OCI-LY7 (cell line): ENCODE data around the gene POLA1. TPM values are rescaled to one million over a fixed set of nuclear protein-coding genes. Genes with fewer than 3 reads are reported as not detected.
"Not testable (repeated sequence)": the region's sequence is repeated elsewhere in the genome, so short reads cannot be mapped to it uniquely, and the experiment has no call there.

Experiments used
- BruUV-seq: library from RNA; stranded (reverse); fragments of 400-500 nt; replicated peaks from 2 replicates; lab custom pipeline; 2021; lab: Mats Ljungman, UMichigan
- CTCF ChIA-PET: fragments of 300-600 bp; sonication (Branson Sonifier 250); formaldehyde crosslinking; loops from one replicate; lab custom pipeline; 2022; ENCODE audit warnings: antibody characterized with exemption; ENCODE audit not compliant: unreplicated experiment; lab: Charles Lee
- POLR2A ChIA-PET: fragments of 300-600 bp; sonication (Branson Sonifier 250); formaldehyde crosslinking; loops from one replicate; lab custom pipeline; 2022; ENCODE audit warnings: antibody characterized with exemption; lab: Charles Lee
- DNase-seq: peaks from one replicate; pipeline ENCODE4 v3.0.0-alpha.2; 2015; ENCODE audit warnings: low spot score
- H2AFZ ChIP-seq: fragments of 200-600 bp; sonication (generic), shearing (Covaris generic); 2 replicates; pipeline ENCODE4 v1.6.1; 2014; ENCODE audit warnings: mild to moderate bottlenecking, antibody characterized with exemption, low read length, moderate library complexity
- H3K27ac ChIP-seq: fragments of 200-600 bp; sonication (generic); 2 replicates; pipeline ENCODE4 v1.5.1; 2014; ENCODE audit warnings: mixed run types, low read depth, mild to moderate bottlenecking, moderate library complexity, low read length, inconsistent platforms; ENCODE audit not compliant: poor library complexity, severe bottlenecking
- H3K36me3 ChIP-seq: fragments of 200-600 bp; sonication (generic); 2 replicates; pipeline ENCODE4 v1.6.1; 2014; ENCODE audit warnings: mild to moderate bottlenecking, antibody characterized with exemption, low read length, moderate library complexity, mixed read lengths; ENCODE audit not compliant: insufficient read depth
- H3K4me1 ChIP-seq: fragments of 200-600 bp; sonication (generic); 2 replicates; pipeline ENCODE4 v1.5.1; 2014; ENCODE audit warnings: mild to moderate bottlenecking, low read length; ENCODE audit not compliant: insufficient read depth, poor library complexity, severe bottlenecking
- H3K4me2 ChIP-seq: fragments of 200-600 bp; sonication (generic); 2 replicates; pipeline ENCODE4 v1.6.1; 2014; ENCODE audit warnings: mild to moderate bottlenecking, low read length
- H3K4me3 ChIP-seq: fragments of 200-600 bp; sonication (generic); 2 replicates; pipeline ENCODE4 v1.5.1; 2014; ENCODE audit warnings: mild to moderate bottlenecking, low read depth, low read length; ENCODE audit not compliant: poor library complexity, severe bottlenecking
- H3K79me2 ChIP-seq: fragments of 200-600 bp; sonication (generic); 2 replicates; pipeline ENCODE4 v1.6.1; 2016; ENCODE audit warnings: low read depth, mild to moderate bottlenecking, low read length, moderate library complexity, mixed read lengths; ENCODE audit not compliant: insufficient read depth
- H3K9me2 ChIP-seq: fragments of 200-600 bp; sonication (generic); 2 replicates; pipeline ENCODE4 v1.6.1; 2016; ENCODE audit warnings: mild to moderate bottlenecking, low read length, mixed read lengths; ENCODE audit not compliant: insufficient read depth
- H3K9me3 ChIP-seq: fragments of 200-600 bp; sonication (generic); 2 replicates; pipeline ENCODE4 v1.6.1; 2014; ENCODE audit warnings: mild to moderate bottlenecking, mixed run types, low read length, mixed read lengths
- H4K20me1 ChIP-seq: fragments of 200-600 bp; sonication (generic); 2 replicates; pipeline ENCODE4 v1.6.1; 2014; ENCODE audit warnings: mild to moderate bottlenecking, antibody characterized with exemption, low read length, moderate library complexity, mixed read lengths; ENCODE audit not compliant: insufficient read depth
- EZH2phosphoT487 ChIP-seq: fragments of 200-600 bp; sonication (generic); IDR thresholded peaks from 2 replicates; pipeline ENCODE4 v1.6.1; 2018; ENCODE audit warnings: low read depth, borderline replicate concordance, mild to moderate bottlenecking, mixed run types, antibody characterized with exemption, low read length, moderate library complexity, mixed read lengths
- intact Hi-C: fragments of 100-400 bp; cut with micrococcal nuclease; formaldehyde crosslinking; loops from one replicate; pipeline ENCODE4 v1.10.0; 2022; ENCODE audit not compliant: unreplicated experiment
- total RNA-seq, 2 experiments: library from RNA; depleted of rRNA in 1 of 2; stranded (reverse); fragments of >200 nt in 1 of 2; shearing (Covaris generic) in 1 of 2; gene quantifications; 2 replicates each; pipeline ENCODE4 v1.2.3, GENCODE V29; 2014 to 2022
- TF ChIP-seq, protein P1 (sequence below): fragments of 200-600 bp; sonication (generic); conservative IDR thresholded peaks from 2 replicates; pipeline ENCODE4 v1.5.1; 2014; ENCODE audit warnings: mild to moderate bottlenecking, antibody characterized with exemption, low read length, moderate library complexity, mixed read lengths

The POLA1 gene
- total RNA-seq, 2 experiments from 2014 or later, result 58.0 to 65.1 TPM

DNA sequence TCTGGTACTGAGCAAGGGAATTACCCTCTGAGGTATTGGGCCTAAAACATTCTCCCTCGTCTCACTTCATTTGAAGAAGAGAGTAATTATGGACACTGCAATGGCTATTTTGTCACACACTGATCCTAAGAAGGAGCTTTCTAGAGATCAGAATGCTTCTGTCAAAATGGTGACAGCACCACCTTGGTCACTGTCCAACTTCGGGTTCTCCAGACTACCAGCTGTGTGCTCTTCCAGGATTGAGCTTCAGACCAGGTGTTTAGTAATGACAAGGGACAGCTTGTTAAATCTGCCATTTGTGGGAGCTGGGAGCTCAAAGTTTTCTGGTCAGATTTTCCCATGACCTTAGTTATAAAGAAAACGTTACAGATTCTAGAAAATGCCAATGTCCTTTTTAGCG, 105.4 kb downstream of the POLA1 start:
- Histone ChIP-seq H3K9me3 (no peaks in the 10 kb centered on the region), H3K4me1 (no peaks in the 10 kb centered on the region), H3K79me2 (no peaks in the 10 kb centered on the region), H3K4me3 (no peak overlapping the region), H3K27ac (no peak overlapping the region), H4K20me1 (no peaks in the 10 kb centered on the region), H2AFZ (no peak overlapping the region), H3K4me2 (no peak overlapping the region), H3K9me2 (no peaks in the 10 kb centered on the region), H3K36me3 (peaks cover 77% of the 10 kb centered on the region)
- POLR2A ChIA-PET, result interaction anchor here (0.7 kb wide), 1 partner anchor 67 kb away, joined by 3 read pairs; no protein-coding TSS in a partner anchor
- intact Hi-C loops, result no loop called here
- DNase-seq, result no peak
- TF ChIP-seq, protein P1, sequence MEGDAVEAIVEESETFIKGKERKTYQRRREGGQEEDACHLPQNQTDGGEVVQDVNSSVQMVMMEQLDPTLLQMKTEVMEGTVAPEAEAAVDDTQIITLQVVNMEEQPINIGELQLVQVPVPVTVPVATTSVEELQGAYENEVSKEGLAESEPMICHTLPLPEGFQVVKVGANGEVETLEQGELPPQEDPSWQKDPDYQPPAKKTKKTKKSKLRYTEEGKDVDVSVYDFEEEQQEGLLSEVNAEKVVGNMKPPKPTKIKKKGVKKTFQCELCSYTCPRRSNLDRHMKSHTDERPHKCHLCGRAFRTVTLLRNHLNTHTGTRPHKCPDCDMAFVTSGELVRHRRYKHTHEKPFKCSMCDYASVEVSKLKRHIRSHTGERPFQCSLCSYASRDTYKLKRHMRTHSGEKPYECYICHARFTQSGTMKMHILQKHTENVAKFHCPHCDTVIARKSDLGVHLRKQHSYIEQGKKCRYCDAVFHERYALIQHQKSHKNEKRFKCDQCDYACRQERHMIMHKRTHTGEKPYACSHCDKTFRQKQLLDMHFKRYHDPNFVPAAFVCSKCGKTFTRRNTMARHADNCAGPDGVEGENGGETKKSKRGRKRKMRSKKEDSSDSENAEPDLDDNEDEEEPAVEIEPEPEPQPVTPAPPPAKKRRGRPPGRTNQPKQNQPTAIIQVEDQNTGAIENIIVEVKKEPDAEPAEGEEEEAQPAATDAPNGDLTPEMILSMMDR, result no peak
- no peak for TF ChIP-seq EZH2phosphoT487
- CTCF ChIA-PET, result no interaction called here
- BruUV-seq, result no TSS peak

DNA sequence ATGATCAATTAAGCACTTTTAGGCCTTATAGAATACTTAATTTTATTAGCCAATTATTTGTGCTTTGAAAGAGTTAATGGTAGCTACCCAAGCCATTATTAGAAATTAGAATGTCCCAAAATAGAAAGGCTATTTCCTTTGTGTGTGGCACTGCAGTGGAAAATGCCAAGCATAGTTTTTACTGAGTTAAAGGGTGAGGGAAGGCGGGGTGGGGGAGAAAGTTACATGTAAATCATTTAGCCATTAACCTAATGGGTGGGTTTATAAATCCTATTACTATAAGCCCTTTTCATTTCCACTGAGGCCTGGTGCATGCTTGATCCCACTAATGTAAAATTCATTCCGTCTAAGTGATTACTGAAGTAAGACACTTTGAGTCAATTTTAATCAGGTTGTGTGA, 105.8 kb downstream of the POLA1 start:
- Histone ChIP-seq H3K9me3 (no peaks in the 10 kb centered on the region), H3K79me2 (no peaks in the 10 kb centered on the region), H4K20me1 (no peaks in the 10 kb centered on the region), H3K36me3 (peaks cover 77% of the 10 kb centered on the region), H3K27ac (no peak overlapping the region), H3K4me1 (no peaks in the 10 kb centered on the region), H2AFZ (no peak overlapping the region), H3K9me2 (no peaks in the 10 kb centered on the region), H3K4me3 (no peak overlapping the region), H3K4me2 (no peak overlapping the region)
- CTCF ChIA-PET, result no interaction called here
- TF ChIP-seq EZH2phosphoT487, result no peak
- TF ChIP-seq, protein P1, result no peak
- intact Hi-C loops, result no loop called here
- POLR2A ChIA-PET, result no interaction called here
- BruUV-seq, result no TSS peak
- DNase-seq, result no peak

DNA sequence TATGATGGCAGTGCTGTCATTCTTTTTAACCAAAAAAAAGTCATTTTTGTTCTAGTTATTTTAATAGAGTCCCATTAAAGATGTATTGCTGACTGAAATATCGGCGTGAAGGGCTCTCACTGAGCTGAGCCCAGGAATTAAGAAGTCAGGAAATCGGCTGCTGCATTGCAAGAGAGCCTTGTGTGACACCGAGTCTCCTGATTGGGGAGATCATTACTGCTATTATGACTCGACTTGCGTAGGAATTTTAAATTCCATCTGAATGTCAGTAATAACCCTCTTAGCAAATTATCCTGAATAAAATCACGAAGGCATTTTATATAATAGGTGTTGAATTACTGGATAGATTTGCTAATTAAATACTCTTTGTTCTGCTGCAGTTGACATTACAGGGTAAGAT, 111.5 kb downstream of the POLA1 start:
- Histone ChIP-seq H3K9me3 (no peaks in the 10 kb centered on the region), H3K4me2 (no peak overlapping the region), H3K4me3 (no peak overlapping the region), H3K79me2 (no peaks in the 10 kb centered on the region), H3K36me3 (peaks cover 60% of the 10 kb centered on the region), H3K9me2 (no peaks in the 10 kb centered on the region), H2AFZ (no peak overlapping the region), H4K20me1 (no peaks in the 10 kb centered on the region), H3K27ac (no peak overlapping the region), H3K4me1 (no peaks in the 10 kb centered on the region)
- ChIA-PET POLR2A (interaction anchor here (1.5 kb wide), 1 partner anchor 27 kb away, joined by 3 read pairs; no protein-coding TSS in a partner anchor), CTCF (no interaction called here)
- BruUV-seq, result no TSS peak
- intact Hi-C loops, result no loop called here
- TF ChIP-seq, protein P1, result no peak
- no peak for DNase-seq

DNA sequence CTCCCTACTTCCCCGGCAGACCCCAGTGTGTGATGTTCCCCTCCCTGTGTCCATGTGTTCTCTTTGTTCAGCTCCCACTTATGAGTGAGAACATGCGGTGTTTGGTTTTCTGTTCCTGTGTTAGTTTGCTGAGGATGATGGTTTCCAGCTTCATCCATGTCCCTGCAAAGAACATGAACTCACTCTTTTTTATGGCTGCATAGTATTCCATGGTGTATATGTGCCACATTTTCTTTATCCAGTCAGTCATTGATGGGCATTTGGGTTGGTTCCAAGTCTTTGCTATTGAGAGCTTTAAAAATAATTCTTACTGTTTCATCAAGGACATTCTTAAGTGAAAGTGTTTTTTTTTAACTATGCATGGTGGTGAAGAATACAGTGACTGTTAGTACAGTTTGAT, 126.1 kb downstream of the POLA1 start:
- CTCF ChIA-PET, H4K20me1 ChIP-seq, H3K4me1 ChIP-seq, H3K79me2 ChIP-seq, H3K4me3 ChIP-seq, BruUV-seq, H3K4me2 ChIP-seq, H3K9me3 ChIP-seq, H3K9me2 ChIP-seq, H3K27ac ChIP-seq, intact Hi-C loops, H2AFZ ChIP-seq, DNase-seq: not testable (repeated sequence)
- H3K36me3 ChIP-seq, result peaks cover 92% of the 10 kb centered on the region
- POLR2A ChIA-PET, result interaction anchor here (0.6 kb wide), 1 partner anchor 293 kb away, joined by 9 read pairs; no protein-coding TSS in a partner anchor
